Upper lobe of left lung (tissue), 4 donors: Measurements from ENCODE around the gene PPP1R13B.

Experiments
- EP300 ChIP-seq, 4 donors: sonication (generic); formaldehyde crosslinking; IDR thresholded peaks; one replicate each; pipeline ENCODE4 v1.5.1; 2017; ENCODE audit warnings: antibody characterized with exemption in 4 of 4, control low read depth in 2 of 4
- POLR2AphosphoS5 ChIP-seq, 2 donors: sonication (generic); formaldehyde crosslinking; IDR thresholded peaks; one replicate each; pipeline ENCODE4 v1.5.1; 2017; ENCODE audit warnings: antibody characterized with exemption in 2 of 2
- TF ChIP-seq, protein P1 (sequence below), 6 experiments: fragments of 450-650 bp in 4 of 6; fragments of 200-600 bp in 2 of 6; sonication (generic) in 2 of 6; IDR thresholded peaks; one replicate each; pipeline ENCODE4 v1.5.1; 2016 to 2019; ENCODE audit warnings: antibody characterized with exemption in 6 of 6

DNA sequence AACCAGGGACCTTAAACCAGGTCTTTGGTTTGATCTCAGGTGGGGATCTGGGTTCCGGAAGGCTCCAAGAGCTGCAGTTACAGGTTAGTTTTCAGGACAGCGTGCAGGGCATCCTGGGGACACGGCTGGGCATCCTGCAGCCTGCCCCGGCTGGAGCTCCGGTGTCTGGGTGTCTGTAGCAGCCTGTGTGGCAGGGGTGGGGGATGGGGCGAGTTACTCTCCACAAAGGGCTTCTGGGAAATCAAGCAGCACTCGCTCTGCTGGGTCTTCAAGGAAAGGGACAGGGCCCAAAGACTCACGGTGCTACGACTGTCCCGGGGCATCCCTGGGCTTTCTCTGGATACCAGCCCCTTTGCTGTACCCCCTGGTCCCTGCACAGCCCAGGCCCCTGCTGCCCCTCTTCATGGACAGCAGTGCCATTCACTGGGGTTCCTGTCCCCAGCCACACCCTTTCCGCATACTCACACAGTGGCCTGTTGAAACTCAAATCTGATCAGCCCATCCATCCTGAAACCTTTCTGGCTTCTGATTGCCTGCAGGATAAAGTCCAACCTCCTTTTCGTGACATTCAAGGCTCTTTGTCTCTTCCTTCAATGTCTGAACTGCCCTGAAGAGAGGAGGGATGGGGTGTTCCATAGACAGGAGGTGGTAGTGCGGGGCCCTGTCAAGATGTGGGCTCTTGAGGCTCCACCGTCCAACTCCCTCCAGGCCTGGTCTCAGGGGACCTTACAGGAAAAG is 22.2 kb upstream of the PPP1R13B start:
- TF ChIP-seq, protein P1, sequence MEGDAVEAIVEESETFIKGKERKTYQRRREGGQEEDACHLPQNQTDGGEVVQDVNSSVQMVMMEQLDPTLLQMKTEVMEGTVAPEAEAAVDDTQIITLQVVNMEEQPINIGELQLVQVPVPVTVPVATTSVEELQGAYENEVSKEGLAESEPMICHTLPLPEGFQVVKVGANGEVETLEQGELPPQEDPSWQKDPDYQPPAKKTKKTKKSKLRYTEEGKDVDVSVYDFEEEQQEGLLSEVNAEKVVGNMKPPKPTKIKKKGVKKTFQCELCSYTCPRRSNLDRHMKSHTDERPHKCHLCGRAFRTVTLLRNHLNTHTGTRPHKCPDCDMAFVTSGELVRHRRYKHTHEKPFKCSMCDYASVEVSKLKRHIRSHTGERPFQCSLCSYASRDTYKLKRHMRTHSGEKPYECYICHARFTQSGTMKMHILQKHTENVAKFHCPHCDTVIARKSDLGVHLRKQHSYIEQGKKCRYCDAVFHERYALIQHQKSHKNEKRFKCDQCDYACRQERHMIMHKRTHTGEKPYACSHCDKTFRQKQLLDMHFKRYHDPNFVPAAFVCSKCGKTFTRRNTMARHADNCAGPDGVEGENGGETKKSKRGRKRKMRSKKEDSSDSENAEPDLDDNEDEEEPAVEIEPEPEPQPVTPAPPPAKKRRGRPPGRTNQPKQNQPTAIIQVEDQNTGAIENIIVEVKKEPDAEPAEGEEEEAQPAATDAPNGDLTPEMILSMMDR (IDR thresholded peaks at IDR 0.05) = no peak
- TF ChIP-seq EP300 (IDR thresholded peaks at IDR 0.05) = no peak
- no peak for TF ChIP-seq POLR2AphosphoS5 (IDR thresholded peaks at IDR 0.05)
